Skin of body (tissue), 2 donors: ENCODE measurements around the gene STYK1. TPM values are rescaled to one million over a fixed set of nuclear protein-coding genes. Genes with fewer than 3 reads are reported as not detected.
A peak's percentile ranks its signal among the peaks of the same experiment; 100 is the strongest.
"Not testable (repeated sequence)": the region's sequence is repeated elsewhere in the genome, so short reads cannot be mapped to it uniquely, and the experiment has no call there.

Experiments
- DNase-seq: peaks from one replicate; lab custom pipeline; 2025; lab: John Stamatoyannopoulos, UW
- total RNA-seq: library from RNA; depleted of rRNA; stranded (reverse); fragments of >200 nt; gene quantifications from one replicate; pipeline ENCODE4 v1.2.3, GENCODE V29; 2014

Gene STYK1
- total RNA-seq, 1 donor from 2014 or later = 0.39 TPM

GRCh38 chr12:10623131-10623530 lies 50.7 kb downstream of the STYK1 start:
- no peak for DNase-seq

GRCh38 chr12:10621278-10621677 lies 52.6 kb downstream of the STYK1 start:
- DNase-seq = no peak

- no peak for DNase-seq
These were observed 53.6 kb downstream of the STYK1 start for GRCh38 chr12:10620078-10620779.

GRCh38 chr12:10618338-10618987 lies 55.4 kb downstream of the STYK1 start:
- no peak for DNase-seq

GRCh38 chr12:10617863-10618262 lies 56.0 kb downstream of the STYK1 start:
- DNase-seq = no peak

GRCh38 chr12:10615532-10615931 lies 58.3 kb downstream of the STYK1 start:
- DNase-seq = no peak

GRCh38 chr12:10614056-10614370 lies 59.8 kb downstream of the STYK1 start:
- no peak for DNase-seq

- peak; percentile 96 for DNase-seq
These were observed 60.4 kb downstream of the STYK1 start, which contains the start of gene MAGOHB for GRCh38 chr12:10613349-10614055. TSS of gene MAGOHB (minus strand) at chr12:10613609. CDS start at chr12:10613532, 77 bp downstream.

- no peak for DNase-seq
These were observed 60.9 kb downstream of the STYK1 start for GRCh38 chr12:10612984-10613348.

- DNase-seq = no peak
These were observed 61.7 kb downstream of the STYK1 start for GRCh38 chr12:10612110-10612509.

DNA sequence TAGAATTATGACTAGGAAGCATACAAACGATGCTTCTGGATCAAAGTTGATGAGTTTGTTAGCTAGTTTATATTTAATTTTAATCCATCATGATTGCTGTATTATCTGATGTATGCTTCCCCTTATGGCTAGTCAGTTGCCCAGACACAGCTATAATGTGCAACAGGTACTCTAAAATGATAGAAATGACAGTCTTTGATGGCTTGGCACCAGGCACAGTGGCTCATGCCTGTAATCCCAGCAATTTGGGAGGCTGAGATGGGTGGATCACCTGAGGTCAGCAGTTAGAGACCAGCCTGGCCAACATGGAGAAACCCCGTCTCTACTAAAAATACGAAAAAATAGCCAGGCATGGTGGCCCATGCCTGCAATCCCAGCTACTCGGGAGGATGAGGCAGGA lies 62.6 kb downstream of the STYK1 start:
- DNase-seq = not testable (repeated sequence)

GRCh38 chr12:10610188-10610587 lies 63.7 kb downstream of the STYK1 start:
- DNase-seq = no peak

DNA sequence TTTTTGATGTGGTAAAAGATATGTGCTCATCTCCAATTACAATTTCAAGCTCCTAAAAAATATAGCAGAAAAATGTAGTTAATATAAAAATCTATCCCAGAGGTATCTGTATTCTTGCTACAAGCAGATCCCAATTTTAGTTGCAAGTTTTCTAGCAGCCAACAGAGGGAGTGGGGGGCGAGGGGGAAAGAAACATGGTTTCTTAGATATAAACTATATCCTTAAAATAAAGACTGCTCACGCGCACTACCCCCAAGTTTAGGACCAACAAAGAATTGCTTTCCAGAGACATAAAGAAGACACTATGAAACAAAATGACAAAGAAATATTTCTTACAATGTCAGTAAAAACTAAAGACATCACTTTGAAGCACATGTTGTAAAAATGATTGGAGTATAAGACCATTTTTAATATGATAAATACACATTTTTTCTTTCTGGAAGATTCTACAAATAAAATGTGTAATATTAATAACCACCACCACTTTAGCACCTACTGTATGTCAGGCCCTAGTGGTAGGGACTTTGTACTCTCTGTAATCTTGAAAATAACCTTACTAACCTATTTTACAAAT lies 65.9 kb downstream of the STYK1 start:
- DNase-seq = no peak

DNA sequence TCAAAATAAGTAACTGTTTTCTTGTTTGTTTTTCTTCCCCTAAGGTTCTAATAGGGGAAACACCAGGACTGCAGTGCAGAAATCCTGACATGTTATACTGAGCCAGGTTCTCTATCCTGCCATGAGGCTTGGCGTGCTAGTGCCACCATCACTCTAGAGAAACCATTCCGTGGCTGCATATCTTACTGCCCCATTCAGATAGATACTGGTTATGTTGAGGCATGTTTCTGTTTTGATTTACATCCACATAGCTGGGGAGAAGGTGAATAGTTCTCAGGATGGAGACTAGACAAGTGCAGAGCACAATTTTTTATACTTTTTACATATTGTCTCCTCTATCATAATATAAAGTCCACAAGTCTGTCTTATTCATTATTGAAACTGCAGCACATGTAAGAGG lies 72.0 kb downstream of the STYK1 start:
- no peak for DNase-seq

DNA sequence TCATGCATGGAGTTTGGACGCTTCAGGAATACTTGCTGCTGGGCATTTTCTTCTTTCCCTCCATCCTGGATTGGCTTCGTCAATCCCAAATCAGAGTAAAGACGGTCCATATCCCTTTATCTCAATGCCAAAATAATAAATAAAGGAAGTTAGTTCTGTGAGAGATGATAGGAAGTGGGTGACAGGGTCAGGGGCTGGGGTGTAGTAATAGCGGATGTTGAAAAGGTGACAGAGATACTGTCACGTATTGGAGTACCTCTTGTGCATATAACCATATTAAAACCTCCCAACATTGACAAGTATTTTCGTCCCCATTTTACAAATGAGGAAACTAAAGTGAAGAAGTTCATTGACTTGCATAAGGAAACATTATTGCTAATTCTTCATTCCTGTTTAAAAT lies 72.9 kb downstream of the STYK1 start:
- no peak for DNase-seq

DNA sequence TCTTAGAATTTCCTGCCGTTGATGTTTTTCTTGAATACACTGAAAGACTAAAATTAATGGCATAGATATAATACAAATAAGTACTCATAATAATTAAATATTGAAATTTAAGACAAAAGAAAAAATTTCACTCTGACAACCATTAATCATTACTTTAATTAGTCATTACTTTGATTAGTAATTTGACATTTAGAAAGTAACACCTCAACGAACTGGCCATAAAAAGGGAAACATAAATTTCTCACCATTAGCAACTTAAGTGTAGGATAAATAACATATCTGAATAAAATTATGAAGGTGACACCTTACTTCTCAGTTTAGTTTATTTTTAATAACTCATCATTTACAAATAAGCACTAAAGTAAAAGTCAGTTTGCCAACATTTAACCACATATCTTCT lies 78.0 kb downstream of the STYK1 start:
- DNase-seq = no peak

GRCh38 chr12:10590966-10591365 lies 82.9 kb downstream of the STYK1 start:
- DNase-seq = no peak

- no peak for DNase-seq
These were observed 89.4 kb downstream of the STYK1 start for GRCh38 chr12:10584415-10584814.

GRCh38 chr12:10582704-10583103 lies 91.1 kb downstream of the STYK1 start:
- no peak for DNase-seq

GRCh38 chr12:10582133-10582532 lies 91.7 kb downstream of the STYK1 start:
- DNase-seq = not testable (repeated sequence)

- no peak for DNase-seq
These were observed 99.5 kb downstream of the STYK1 start for GRCh38 chr12:10574307-10574706.

GRCh38 chr12:10572021-10572490 lies 101.8 kb downstream of the STYK1 start:
- DNase-seq = not testable (repeated sequence)
